ENCODE results near the gene CCDC183. TPM values are rescaled to one million over a fixed set of nuclear protein-coding genes. Genes with fewer than 3 reads are reported as not detected.
"Not testable (repeated sequence)": the region's sequence is repeated elsewhere in the genome, so short reads cannot be mapped to it uniquely, and the experiment has no call there.

CCDC183 gene
- total RNA-seq, 1 donor from 2014 or later: 0.59 TPM

DNA sequence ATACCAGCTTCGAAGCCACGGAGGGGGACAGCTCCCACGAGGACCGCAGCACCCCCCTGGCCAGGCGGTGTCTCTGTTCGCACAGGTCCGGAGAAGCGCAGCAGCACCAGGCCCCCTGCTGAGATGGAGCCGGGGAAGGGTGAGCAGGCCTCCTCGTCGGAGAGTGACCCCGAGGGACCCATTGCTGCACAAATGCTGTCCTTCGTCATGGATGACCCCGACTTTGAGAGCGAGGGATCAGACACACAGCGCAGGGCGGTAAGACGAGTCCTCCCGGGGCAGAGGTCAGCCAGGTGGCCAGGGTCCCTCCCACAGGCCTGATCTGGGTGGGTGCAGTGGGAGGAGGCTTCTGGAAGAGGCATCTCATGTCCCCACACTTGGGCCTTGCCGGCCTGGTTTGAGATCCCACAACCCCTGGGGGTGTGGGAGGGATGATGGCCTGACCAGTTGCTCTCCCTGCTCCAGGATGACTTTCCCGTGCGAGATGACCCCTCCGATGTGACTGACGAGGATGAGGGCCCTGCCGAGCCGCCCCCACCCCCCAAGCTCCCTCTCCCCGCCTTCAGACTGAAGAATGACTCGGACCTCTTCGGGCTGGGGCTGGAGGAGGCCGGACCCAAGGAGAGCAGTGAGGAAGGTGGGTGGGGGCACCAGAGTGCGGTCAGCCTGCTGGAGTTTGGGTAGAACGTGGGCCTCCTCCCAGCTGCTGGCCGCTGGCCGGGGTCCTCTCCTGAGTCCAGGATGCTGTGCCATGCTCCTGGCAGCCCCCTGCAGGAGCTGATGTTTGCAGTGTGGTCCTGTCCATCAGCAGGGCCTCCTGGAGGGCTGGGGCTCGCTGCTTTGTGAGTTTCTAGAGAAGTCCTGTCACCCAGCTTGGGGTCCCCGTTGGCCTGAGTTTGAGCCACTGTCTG, 43.3 kb downstream of the CCDC183 start:
- no peak for DNase-seq

- no peak for DNase-seq
These were observed 44.2 kb downstream of the CCDC183 start for GRCh38 chr9:136840140-136840876.

GRCh38 chr9:136840877-136841645, 44.9 kb downstream of the CCDC183 start:
- no peak for DNase-seq

DNA sequence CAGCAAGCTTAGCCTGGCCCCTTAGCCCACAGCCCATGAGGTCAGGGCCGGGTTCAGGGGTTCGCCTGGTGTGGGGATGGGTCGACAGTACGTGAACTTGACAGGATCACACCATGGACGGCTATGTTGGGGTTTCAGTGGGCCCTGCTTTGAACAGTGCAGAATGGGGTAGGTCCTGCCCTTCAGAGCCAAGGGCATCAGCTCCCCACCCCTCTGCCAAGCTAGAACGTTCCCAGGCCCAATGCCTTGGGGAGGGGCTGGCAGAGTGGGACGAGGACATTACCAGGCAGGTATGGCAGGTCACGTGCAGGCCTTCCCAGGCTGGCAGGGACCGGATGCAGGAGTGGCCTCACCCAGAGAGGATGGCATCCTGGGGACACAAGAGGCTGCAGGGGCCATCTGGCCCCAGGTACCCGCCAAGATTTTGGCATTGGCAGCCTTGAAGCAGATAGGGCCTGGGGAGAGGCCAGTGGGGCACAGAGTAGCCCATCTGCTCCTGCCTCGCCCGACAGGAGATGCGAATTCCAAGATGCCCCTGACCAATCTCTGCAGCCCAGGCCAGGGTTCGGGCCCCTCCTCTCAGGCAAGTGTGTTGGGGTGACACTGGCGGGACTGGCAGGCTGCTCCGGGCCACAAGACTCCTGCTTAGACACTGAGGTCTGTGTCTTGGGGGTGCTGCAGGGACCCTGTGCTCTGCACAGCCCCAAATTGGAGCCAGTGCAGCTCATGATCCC, 45.7 kb downstream of the CCDC183 start:
- DNase-seq: not testable (repeated sequence)

DNA sequence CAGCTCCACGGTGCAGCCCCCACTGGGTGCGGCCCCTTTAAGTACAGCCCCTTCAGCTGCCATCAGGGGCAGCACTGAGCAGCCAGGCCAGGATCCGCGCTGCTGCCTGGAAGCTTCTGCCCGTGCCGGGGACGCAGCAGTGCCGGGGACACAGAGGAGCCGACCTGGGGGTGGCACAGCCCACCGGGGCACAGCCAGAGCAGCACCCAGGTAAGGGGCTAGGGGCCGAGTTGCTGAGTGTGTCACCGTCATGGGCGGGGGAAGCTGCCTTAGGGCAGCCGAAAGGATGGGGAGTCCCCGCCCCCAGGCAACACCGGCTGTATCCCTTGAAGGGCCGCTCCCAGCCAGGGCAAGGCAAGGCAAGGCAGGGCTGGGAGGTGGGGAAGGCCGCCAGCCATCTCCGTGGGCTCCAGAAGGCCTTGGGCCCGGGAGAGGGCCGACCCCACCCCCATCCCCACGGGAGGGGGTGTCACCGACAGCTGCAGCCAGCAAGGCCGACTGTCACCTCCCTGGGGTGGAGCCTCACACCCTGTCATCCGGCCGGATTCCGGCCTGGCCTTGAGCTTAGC, 46.3 kb downstream of the CCDC183 start, which contains the start of gene AJM1:
Gene AJM1, plus strand, starts transcription at position 99 of the 569 bp plus-strand sequence. CDS start 1,937 bp downstream, outside the sequence.
- DNase-seq: peak; percentile 58

DNA sequence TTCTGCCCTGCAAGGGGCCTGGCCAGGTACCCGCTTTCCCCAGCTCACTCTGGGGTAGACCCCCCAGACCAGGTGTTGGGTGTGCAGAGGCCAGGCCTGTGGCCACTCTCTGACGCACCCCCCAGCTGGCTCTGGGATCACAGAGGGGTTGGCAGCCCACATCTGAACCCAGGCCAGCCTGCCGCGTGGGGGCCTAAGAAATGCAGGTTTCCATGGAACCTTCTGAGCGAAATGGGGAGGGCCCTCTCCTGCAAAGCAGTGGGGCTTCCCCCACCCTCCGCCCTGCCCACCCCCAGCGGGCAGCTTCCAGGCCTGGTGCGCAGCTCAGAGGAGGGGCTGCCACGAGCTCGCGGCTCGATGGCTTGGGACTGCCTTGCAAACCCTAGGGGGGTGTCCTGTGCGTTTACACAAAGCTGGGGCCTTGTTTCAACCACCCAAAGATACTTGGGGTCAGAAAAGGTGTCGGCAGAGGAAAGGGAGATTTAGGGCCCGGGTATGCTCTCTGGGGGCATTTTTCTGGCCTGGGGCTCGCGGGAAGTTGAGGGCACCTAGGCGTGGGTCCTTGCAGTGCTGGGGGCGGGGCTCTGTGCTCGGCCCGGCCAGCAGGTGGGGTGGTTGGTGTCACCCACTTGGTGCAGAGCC, 47.1 kb downstream of the CCDC183 start:
- not testable (repeated sequence) for DNase-seq

DNA sequence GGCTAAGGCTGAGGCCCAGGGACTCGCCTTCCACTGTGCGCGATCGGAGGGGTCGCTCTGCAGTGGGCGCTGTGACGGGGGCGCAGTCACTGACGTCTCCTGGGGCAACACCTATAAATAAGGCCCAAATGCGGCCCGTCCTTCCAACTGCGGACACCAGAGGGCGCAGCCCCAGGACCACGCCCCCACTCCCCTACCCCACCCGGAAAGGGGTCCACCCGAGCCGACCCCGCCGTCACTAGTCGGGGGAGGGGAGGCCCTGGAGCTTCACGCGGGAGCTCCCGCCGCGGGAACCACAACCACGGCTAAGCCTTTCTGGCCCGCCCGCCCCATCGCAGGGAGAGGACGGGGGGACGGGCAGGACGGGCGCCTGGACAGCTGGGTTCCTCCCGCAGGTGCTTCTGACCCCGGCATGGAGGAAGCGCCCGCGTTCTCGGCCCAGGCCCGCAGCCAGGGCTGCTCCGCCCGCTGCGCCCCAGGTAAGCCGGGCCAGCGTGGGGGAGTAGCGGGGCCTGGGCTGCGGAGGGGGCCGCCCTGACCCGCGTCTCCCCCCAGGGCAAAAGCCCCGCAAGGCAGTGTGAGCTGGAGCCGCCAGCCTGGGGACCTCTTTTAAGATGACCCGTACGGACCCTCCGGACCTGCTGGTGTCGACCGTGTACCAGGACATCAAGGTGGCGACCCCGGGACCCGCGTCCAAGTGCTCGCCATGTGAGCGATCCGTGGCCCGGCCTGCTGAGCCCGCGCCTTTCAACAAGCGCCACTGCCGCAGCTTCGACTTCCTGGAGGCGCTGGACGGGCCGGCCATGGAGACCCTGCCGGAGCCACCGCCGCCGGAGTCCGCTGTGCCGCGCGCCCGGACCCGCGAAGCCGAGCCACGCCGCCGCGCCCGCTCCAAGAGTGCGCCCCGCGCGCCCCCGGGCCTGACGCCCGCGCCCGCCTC, 47.9 kb downstream of the CCDC183 start:
- DNase-seq: not testable (repeated sequence)

- DNase-seq: no peak
These were observed 48.8 kb downstream of the CCDC183 start for GRCh38 chr9:136844761-136845464.

DNA sequence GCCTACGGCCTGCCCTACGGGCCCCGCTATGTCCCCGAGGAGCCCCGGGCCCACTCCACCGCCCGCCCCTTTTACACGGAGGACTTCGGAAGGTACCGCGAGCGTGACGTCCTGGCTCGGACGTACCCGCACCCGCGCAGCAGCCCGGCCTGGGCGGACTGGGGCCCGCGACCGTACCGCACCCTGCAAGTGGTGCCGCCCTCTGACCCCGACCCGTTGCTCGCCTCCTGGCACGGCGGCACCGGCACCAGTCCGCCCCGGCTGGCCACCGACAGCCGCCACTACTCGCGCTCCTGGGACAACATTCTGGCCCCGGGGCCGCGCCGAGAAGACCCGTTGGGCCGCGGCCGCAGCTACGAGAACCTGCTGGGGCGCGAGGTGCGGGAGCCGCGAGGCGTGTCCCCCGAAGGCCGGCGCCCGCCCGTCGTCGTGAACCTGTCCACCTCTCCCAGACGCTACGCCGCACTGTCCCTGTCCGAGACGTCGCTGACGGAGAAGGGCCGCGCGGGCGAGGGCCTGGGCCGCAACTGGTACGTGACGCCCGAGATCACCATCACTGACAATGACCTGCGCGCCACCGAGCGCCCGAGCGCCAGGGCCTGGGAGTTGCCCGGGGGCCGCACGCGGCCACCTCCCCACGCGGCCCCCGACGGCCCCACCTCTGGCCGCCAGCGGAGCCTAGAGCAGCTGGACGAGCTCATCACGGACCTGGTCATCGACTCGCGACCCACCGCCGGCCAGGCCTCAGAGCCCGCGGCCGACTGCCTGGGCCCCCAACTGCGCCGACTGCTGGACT, 49.5 kb downstream of the CCDC183 start:
- DNase-seq: no peak

DNA sequence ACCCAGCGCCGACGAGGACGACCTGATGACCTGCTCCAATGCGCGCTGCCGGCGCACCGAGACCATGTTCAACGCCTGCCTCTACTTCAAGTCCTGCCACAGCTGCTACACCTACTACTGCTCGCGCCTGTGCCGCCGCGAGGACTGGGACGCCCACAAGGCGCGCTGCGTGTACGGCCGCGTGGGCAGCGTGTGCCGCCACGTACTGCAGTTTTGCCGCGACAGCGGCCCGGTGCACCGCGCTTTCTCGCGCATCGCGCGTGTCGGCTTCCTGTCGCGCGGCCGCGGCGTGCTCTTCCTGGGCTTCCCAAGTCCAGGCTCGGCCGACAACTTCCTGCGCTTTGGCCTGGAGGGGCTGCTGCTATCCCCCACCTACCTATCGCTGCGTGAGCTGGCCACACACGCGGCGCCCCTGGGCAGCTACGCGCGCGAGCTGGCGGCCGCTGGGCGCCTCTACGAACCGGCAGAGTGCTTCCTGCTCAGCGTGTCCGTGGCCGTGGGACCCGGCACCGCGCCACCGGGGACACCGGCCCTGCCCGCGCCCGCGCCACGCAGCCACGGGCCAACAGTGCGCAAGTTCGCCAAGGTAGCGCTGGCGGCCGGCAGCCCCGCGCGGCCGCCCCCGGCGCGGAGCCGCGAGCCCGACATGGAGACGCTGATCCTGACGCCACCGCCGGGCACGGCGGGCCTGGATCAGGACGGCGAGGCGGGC, 50.4 kb downstream of the CCDC183 start:
- DNase-seq: no peak

GRCh38 chr9:136847088-136847825, 51.1 kb downstream of the CCDC183 start:
- DNase-seq: peak; percentile 55

DNA sequence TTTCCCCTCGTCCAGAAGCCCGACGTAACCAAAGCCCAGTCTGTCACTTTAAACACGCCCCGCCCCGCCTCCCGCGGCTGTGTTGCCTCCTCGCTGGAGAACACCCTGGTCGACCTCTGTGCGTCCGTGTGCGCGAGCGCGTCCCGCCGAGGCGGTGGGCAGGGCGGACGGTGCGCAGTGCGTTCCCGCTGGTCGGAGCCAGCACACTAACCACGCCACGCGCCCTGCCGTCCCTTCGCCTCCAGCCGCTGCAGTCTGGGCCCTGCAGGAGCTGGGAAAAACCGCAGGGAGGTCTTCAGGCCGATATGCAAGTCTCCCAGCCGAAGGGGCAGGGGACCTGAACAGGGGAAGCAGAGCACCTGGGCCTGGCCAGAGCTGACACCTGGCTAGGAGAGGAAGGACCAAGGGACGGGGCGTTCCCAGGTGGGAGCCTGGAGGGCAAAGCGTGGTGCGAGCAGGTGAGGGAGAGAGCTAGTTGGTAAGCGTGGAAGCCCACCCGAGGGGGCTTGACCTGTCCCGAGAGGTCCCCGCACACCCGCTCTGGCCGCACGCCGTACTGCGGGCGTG, 51.8 kb downstream of the CCDC183 start:
- DNase-seq: peak; percentile 55

DNA sequence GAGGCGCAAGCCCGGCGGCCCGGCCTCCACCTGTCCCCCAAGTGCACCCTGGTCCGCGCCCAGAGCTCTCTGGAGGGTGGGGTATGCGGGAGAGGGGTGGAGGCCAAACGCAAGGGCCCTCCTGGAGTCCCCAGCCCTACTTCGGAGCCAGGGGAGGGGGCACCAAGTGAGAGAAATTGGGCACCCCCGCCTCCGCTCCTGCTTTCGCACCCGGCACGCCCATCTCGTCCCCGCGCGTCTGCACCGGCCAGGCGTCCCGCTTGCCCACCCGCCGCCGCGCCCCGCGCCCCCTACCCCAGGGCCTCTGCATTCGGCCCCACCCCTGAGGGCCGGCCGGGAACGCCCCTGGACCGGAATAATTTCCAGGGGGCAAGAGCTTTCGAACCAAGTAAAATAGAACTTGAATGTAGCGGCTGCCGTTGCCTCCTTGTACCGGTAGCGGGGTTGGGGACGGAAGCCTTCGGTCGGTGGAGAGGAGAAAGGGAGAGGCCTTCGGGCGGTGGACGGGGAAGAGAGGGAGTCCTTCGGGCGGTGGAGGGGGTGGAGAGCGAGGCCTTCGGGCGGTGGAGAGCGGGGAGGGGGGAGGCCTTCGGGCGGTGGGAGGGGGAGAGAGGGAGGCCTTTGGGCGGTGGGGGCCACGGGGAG, 52.4 kb downstream of the CCDC183 start:
- DNase-seq: no peak

- DNase-seq: peak; percentile 99
These were observed 53.2 kb downstream of the CCDC183 start, which contains the start of gene PHPT1 for GRCh38 chr9:136849038-136849959. Gene PHPT1 (plus strand): TSS chr9:136849409. CDS start chr9:136849431, 22 bp downstream.
